CD4-positive, alpha-beta T cell treated with Interleukin-15 for 1 hour (primary cell): ENCODE results near the gene HSPG2.
"Not testable (repeated sequence)": the region's sequence is repeated elsewhere in the genome, so short reads cannot be mapped to it uniquely, and the experiment has no call there.

Experiments used
- DNase-seq: peaks from one replicate; pipeline ENCODE4 v3.0.0-alpha.2; 2020

The HSPG2 gene

GRCh38 chr1:21931171-21932093, 5.7 kb downstream of the HSPG2 start:
- DNase-seq: no peak

- DNase-seq: no peak
Observed at GRCh38 chr1:21930629-21931170, 6.4 kb downstream of the HSPG2 start.

GRCh38 chr1:21930080-21930571, 7.0 kb downstream of the HSPG2 start:
- DNase-seq: no peak

GRCh38 chr1:21927533-21928237, 9.4 kb downstream of the HSPG2 start:
- DNase-seq: no peak

- DNase-seq: no peak
Observed at GRCh38 chr1:21926814-21927532, 10.1 kb downstream of the HSPG2 start.

- DNase-seq: no peak
Observed at GRCh38 chr1:21926065-21926464, 11.0 kb downstream of the HSPG2 start.

GRCh38 chr1:21925334-21925940, 11.7 kb downstream of the HSPG2 start:
- no peak for DNase-seq

- no peak for DNase-seq
Observed at GRCh38 chr1:21924503-21925005, 12.6 kb downstream of the HSPG2 start.

GRCh38 chr1:21922090-21923013, 14.8 kb downstream of the HSPG2 start:
- no peak for DNase-seq

- no peak for DNase-seq
Observed at GRCh38 chr1:21921100-21921875, 15.8 kb downstream of the HSPG2 start.

- DNase-seq: no peak
Observed at GRCh38 chr1:21919520-21919919, 17.6 kb downstream of the HSPG2 start.

GRCh38 chr1:21917239-21917631, 19.9 kb downstream of the HSPG2 start:
- DNase-seq: not testable (repeated sequence)

GRCh38 chr1:21916447-21917238, 20.5 kb downstream of the HSPG2 start:
- no peak for DNase-seq

GRCh38 chr1:21914880-21915640, 22.1 kb downstream of the HSPG2 start:
- no peak for DNase-seq

- DNase-seq: no peak
Observed at GRCh38 chr1:21914450-21914849, 22.7 kb downstream of the HSPG2 start.

- DNase-seq: no peak
Observed at GRCh38 chr1:21913763-21914162, 23.3 kb downstream of the HSPG2 start.

GRCh38 chr1:21913258-21913657, 23.9 kb downstream of the HSPG2 start:
- no peak for DNase-seq

- no peak for DNase-seq
Observed at GRCh38 chr1:21912038-21912758, 24.9 kb downstream of the HSPG2 start.
